Subcutaneous adipose tissue (tissue), 4 donors: Measurements from ENCODE around the gene ARL3. TPM values are rescaled to one million over a fixed set of nuclear protein-coding genes. Genes with fewer than 3 reads are reported as not detected.

Source experiments
- CTCF ChIP-seq: fragments of 450-650 bp; IDR thresholded peaks from one replicate; pipeline ENCODE4 v1.5.1; 2016; ENCODE audit warnings: low read depth, mild to moderate bottlenecking, control low read depth, antibody characterized with exemption, moderate library complexity
- total RNA-seq, 4 donors: library from RNA; depleted of rRNA; stranded (reverse); fragments of >200 nt; gene quantifications; one replicate each; pipeline ENCODE4 v1.1.0, GENCODE V29; 2016

The ARL3 gene
- total RNA-seq, 4 donors from 2014 or later = 3.7 to 6.5 (median 5.7) TPM

GRCh38 chr10:102632394-102633111 lies 81.6 kb downstream of the ARL3 start:
- TF ChIP-seq CTCF = no peak

- TF ChIP-seq CTCF = no peak
These were observed 82.4 kb downstream of the ARL3 start for GRCh38 chr10:102631525-102632393.

- no peak for TF ChIP-seq CTCF
These were observed 83.5 kb downstream of the ARL3 start for GRCh38 chr10:102630663-102631062.

- no peak for TF ChIP-seq CTCF
These were observed 84.3 kb downstream of the ARL3 start for GRCh38 chr10:102629661-102630614.

GRCh38 chr10:102628451-102628911 lies 85.7 kb downstream of the ARL3 start:
- no peak for TF ChIP-seq CTCF

- no peak for TF ChIP-seq CTCF
These were observed 86.4 kb downstream of the ARL3 start for GRCh38 chr10:102627736-102628293.
